Thyroid gland (tissue), 4 donors: ENCODE data around the gene USP51.
"Not testable (repeated sequence)": the region's sequence is repeated elsewhere in the genome, so short reads cannot be mapped to it uniquely, and the experiment has no call there.

Experiments used
- CTCF ChIP-seq, 6 experiments: fragments of 200-600 bp in 3 of 6; fragments of 450-650 bp in 3 of 6; sonication (generic) in 3 of 6; IDR thresholded peaks; one replicate each; pipeline ENCODE4 v1.5.1; 2016 to 2019; ENCODE audit warnings: antibody characterized with exemption in 6 of 6, mild to moderate bottlenecking in 2 of 6, inconsistent platforms in 1 of 6, moderate library complexity in 1 of 6
- POLR2A ChIP-seq, 2 donors: fragments of 450-650 bp; IDR thresholded peaks; one replicate each; pipeline ENCODE4 v1.6.1; 2017; ENCODE audit warnings: antibody characterized with exemption in 2 of 2, mild to moderate bottlenecking in 2 of 2, moderate library complexity in 1 of 2

- not testable (repeated sequence) for TF ChIP-seq CTCF, POLR2A (IDR thresholded peaks at IDR 0.05)
These were observed 25.6 kb downstream of the USP51 start for GRCh38 chrX:55464050-55464449.
